Stimulated activated naive CD4-positive, alpha-beta T cell (primary cell): Measurements from ENCODE around the gene TSSK6.

Source experiments
- DNase-seq, 6 experiments: peaks; one replicate each; lab custom pipeline; 2025; lab: John Stamatoyannopoulos, UW

TSSK6 gene

GRCh38 chr19:19487950-19488874 is 27.1 kb downstream of the TSSK6 start:
- no peak for DNase-seq

DNA sequence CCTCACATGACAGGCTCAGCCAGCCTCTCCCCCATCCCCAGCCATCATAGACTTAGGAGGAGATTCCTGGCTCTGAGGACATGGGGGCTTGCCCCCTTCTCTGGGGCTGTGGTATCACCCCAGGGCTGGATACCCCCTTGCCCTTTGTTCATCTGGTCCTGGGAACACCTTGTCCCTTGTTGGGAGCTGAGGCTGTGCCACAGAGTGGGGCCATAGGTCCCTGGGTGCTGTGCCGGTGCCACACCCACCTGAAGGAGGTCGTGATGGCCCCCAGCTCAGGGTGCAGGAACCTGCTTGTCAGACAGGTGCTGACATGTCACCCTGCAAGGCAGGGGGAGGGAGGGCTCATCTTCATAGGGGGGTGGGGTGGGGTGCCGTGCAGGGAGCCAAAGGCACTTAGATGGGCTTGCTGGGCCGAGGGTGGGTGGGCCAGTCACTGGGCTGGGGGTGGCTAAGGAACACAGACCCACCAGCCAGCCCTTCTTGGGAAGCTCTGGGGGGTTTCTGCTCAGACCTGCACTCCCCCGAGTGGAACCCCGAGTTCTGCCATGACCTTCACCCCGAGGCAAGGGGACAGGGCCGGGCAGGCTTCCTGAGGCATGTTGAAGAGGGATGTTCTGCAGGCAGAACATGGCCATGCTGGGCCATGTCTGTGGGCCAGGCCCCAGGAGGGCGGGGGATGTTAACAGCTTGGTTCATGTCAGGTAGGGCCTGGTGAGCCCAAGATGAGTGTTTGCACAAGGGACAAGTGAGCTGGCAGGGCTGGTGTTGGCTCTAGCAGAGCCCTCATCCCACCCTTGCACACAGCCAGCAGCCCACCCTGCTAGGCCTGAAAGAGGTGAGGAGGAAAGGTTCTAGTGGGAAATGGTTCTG is 28.0 kb downstream of the TSSK6 start:
- no peak for DNase-seq

DNA sequence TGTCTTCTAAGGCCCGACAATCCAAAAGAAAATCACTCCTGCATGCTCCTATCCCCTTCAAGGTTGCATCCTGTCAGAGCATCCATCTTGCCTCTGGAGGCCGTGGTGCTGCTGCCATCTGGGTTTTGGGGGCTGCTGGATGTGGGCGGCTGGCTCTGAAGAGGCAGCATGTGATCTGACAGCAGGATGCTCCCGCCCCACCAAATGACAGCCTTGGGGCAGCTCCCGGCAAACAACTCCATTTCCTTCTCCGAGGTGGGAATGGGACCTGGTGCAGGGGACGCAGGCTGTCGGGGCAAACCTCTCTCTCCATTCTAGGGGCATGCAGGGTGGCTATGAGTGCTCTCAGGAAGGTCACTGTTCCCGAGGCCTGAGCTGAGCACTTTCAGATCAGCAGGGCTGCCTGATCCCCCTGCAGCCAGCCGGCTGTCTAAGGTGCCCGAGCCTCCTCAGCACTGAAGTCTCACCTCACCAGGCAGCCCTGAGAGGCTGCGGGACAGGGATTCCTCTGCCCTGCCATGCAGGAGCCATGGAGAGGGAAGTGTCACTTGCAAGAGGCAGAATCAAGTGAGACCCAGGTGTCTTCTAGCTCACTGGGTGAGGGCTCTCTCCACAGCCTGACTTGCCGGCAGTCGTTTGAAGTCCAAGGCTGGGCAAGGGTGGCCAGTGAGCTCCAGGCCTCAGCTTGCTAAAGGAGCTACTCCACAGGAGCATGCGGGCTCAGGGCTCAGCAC is 28.8 kb downstream of the TSSK6 start:
- no peak for DNase-seq

DNA sequence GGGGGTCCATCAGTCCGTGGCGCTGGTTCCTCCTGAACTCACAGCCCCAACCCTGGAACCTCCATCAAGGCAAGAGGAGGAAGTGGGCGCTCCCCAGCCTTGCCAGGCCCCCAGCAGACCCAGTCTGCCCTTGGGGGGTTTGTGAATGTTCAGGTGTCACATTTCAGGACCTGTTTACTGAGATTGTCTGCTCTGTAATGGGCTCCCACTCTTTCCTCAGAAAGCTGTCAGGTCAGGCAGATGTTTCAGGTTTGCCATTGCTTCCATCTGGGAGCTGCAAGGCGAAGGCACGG is 29.4 kb downstream of the TSSK6 start:
- no peak for DNase-seq

- DNase-seq: no peak
Measured at GRCh38 chr19:19485161-19485997, 30.0 kb downstream of the TSSK6 start.

DNA sequence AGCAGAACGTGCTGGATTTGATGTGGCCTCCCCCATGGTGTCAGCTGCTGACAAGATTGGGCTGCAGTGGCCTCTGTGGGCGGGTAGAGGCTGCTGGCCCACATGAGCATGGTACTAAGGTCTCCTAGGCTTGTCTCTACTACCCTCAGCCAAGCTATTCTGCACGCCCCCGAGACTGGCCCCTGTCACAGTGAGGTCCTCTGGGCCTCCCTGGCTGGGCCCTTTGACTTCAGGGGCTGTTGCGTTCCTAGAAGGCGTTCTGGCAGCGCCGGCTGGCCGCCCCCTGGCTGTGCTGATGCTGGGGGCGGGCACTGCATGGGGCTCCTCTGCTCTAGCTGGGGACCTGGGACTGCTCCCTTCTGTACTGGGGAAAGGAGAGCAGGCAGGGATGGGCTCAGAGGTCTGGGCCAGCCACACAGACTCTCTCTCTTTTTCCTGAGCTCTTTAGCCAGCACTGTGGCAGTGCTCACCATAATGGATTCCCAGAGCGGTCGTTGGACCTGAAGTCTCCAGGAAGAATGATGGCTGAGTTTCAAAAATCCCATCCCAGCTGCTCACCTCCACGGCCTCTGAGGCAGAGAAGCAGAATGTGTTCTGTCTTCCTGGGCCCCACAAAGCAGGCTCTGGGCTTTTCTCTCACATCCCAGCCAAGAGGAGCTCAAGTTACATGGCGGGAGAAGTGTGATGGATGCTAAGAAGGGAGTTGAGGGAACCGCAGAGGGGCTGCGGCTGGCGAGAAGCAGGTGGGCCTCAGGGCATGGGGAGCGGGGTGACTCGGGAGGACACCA is 32.3 kb downstream of the TSSK6 start:
- DNase-seq: no peak

DNA sequence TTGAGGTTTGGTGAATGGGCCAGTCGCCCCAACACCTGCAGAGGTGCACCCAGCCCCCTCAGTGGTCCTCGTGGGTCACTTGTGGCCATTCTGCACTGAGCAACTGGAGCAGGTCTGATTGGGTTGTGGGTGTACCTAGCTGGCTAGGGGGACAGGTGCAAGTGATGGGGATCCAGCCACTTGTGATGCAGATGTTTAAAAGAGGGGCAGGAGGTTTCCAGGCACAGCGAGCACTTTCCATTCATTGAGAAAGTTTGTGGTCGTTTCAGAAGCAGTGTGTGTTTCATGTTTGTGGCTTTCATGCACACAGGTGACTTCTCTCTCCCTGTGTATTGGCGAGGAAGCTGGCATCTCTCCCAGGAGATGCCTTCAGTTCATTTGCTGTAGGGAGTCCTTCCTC is 34.7 kb downstream of the TSSK6 start:
- no peak for DNase-seq

DNA sequence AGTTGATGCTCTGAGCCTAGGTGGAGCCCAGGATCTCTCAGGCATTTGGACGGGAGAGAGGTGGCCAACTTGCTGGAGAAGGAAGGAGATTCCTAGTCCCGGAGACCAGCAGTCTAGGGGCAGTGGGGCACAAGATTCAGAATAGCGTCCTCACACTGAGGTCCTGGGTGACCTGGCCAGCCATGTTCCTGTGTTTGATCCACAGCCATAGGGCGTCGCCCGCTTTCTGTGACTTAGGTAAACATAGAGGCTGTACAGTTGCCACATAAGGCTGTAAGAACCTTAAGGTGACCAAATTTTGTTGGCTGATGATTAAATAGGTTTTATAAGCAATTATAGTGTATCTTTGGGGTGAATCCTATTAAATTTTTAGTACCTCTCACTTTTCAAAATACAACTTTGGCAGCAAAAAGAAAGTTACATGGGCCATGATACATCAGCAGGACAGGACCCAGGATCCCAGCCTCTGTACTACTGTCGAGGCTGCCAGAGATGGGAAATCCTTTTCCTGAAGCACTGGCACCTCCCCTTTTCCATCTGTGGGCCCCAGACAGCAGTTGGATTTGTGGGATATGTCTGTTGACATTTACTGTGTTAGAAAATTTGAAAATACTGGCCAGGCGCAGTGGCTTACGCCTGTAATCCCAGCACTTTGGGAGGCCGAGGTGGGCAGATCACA is 37.5 kb downstream of the TSSK6 start:
- DNase-seq: no peak

DNA sequence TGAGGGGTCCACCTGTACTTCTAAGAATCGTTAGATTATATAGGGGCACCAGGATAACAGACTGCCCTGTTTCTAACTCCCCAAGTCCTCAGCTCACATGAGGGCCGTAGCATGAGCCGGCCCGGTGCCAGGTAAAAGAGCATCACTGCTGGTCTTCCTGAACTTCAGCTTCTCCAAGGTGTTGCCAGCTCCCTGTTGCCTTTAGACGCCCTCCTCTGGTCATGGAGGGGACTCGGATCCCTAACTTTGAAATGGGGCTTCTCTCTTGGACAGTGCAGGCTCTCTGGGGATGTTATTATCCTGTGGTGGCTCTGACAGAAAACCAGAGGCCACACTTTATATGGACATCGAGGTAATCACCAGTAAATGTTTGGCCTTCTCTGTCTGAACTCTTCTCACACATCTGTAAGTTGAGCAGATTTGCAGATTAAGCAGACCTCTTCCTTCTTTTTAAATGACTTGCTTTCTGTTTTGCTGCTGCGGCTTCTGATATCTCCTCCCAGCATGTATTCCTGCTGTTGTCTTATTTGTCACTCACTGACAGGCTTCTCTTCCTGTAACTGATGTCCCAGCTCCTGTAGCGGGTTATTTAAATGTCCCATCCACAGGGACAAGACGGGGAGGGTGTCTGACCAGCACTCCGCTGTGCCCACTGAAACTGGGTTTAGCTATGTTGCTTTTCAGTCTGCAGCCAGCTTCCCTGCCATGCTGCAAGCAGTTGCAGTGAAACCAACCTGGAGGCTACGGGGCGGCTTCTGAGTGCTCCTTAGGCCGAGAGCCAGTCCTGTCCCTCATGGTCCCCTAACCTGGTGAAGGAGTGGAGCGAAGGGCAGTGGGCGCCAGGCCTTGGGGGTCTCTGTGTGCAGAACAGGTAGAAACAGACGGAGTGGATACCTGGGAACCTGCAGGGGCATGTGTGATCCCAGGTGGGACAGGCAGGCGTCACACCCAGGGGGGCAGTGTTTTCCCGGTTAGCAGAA is 39.2 kb downstream of the TSSK6 start:
- no peak for DNase-seq

GRCh38 chr19:19475015-19475765 is 40.2 kb downstream of the TSSK6 start:
- DNase-seq: no peak

- peak in 1 of 6 experiments; percentile 9 for DNase-seq
Measured at GRCh38 chr19:19472106-19472505, 43.2 kb downstream of the TSSK6 start.

DNA sequence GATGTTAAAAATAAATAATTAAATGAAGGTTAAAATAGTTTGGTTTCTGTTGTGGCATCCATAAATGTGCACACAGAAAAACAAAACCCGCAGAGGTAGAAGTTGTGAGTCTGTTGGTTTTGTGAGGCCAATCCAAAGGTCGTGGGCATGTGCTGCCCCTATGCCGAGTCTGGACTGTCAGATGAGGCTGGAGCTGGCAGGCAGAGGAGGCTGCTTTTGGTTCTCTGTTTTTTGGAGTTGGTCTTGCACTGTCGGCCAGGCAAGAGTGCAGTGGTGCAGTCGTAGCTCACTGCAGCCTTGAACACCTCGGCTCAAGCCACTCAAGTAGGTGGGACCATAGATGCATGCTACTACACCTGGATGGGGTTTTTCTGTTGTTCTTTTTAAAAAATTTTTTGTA is 43.7 kb downstream of the TSSK6 start:
- DNase-seq: no peak

- DNase-seq: no peak
Measured at GRCh38 chr19:19470579-19470978, 44.8 kb downstream of the TSSK6 start.

DNA sequence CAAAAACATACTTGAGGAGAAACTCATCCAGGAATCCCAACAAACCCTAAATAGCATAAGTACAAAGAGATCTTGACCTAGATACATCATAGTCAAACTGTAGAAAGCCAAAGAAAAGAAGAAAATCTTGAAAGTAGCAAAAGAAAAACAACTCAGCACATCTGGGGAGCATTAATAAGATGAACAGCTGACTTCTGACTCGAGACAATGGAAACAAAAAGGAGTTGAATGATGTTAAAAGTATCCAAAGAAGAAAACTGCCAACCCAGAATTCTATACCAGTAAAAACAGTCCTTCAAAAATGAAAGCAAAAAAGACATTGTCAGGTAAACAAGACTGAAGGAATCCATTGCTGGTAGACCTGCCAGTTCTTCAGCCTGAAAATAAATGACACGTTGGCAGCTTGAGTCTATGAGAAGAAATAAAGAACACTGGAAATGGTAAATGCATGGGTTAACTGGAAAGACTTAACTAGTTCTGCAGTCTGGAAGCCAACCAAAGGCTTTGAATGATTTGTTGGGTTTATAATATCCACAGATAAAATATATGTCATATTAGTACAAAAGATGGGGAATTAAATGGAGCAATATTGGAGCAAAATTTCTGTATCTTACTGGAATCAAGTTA is 46.8 kb downstream of the TSSK6 start:
- peak in 1 of 6 experiments; percentile 16 for DNase-seq

DNA sequence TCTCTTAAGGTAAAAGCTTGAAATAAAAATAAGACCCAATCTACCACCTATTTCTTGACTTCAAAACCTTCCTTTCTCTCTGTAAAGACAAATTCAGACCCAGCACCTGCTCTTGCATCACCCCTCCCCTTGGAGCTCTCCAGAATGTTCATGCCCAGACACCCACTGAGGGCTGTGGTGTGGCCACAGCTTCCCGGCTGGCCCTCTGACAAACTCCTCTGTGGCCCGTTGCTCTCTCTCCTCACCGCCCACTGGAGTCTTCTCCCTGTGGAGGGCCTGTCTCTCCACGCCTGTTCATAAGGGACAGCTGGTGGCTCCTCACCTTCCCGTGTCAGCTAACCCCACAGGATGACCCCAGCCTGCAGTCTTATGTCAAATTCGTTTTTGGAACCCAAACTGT is 49.1 kb downstream of the TSSK6 start:
- DNase-seq: no peak

DNA sequence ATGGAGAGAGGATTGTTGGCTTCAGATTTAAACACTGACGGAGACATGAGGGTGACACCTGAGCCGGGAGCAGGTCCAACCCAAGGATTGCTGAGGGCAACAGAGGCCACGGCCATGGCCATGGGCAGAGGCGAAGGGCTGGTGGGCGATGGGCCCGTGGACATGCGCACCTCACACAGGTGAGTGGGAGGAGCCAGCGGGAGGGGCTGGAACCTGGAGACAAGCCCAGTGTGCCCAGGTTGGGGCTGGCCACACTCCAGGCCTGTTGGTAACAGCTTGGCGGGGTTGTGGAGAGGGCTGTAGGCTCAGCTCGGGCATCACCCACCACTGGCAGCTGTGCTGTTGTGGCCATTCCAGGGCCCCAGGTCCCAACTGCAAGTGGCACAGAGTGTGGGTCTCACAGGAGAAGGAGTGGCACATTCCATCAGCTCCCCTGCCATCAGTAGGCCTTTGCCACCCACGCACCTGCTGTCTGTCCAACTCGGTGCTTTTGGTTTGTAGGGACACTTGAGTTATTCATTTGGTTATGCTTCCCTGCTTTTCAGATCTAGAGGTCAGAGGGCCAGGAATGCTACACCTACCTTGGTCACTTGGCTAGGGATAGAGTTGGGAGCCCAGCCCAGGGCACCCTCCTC is 49.8 kb downstream of the TSSK6 start:
- DNase-seq: no peak
